ENCODE data around the gene IL17F. TPM values are rescaled to one million over a fixed set of nuclear protein-coding genes. Genes with fewer than 3 reads are reported as not detected.

The IL17F gene
- polyA plus RNA-seq, 3 donors = 0.56 to 0.61 (median 0.59) TPM

DNA sequence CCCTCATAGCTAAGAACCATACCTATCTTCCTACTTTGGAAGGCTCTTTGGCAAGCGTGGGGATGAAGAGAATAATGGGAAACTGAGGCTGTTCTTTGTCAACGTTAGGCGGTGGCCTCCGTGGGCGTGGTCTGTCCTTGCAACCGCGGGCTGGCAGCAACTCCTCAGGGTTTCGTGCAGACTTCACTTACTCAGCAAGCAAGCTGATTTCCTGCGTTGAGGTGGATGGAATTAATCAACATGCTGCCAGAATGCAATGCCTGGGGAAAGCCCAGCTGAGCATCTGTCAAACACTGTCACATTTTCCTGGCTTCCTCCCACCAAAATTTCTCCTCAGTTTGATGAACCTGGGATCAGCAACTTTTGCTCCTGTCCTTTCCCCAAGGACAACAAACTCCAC is 9.2 kb upstream of the IL17F start:
- DNase-seq (ENCODE audit: extremely low read depth in 1 of 11, low read depth in 9 of 11, low spot score in 4 of 11) = no peak

DNA sequence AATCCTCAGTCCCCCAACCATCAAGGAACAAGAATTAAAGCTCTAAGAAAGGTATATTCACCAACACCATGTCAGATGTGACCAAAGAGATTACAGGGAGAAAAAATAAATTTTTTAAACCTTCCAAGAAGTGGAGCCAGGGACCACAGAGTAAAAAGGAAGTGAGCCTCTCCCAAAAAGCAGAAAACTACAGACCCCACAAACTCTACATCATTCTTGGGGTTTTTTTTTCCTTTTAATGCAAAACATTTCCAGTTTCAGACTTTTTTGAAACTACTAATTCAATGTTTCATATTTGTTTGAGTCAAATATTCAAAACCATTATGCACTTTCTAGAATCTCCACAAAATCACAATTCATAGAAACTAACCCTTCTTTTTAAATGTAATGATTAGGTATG is 6.8 kb upstream of the IL17F start:
- DNase-seq (ENCODE audit: extremely low read depth in 1 of 11, low read depth in 9 of 11, low spot score in 4 of 11) = no peak

DNA sequence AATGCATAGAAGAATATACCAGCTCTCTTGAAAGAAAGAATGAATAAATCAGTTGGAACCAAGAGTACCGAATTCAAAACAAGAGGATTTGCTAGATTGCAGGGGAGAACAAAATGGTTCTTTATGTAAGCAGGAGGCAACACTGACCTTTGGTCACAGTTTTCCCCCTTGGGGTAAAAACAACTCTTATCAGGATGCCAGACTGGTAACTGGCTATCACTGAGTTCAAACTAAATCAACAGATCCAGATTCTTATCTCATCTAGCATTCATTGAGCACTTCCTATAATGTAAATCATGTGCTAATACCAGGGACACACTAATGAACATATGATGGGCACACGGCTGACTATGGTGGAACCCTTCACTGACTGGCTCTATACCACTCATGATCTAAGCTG is 4.8 kb upstream of the IL17F start:
- DNase-seq (ENCODE audit: extremely low read depth in 1 of 11, low read depth in 9 of 11, low spot score in 4 of 11) = no peak

DNA sequence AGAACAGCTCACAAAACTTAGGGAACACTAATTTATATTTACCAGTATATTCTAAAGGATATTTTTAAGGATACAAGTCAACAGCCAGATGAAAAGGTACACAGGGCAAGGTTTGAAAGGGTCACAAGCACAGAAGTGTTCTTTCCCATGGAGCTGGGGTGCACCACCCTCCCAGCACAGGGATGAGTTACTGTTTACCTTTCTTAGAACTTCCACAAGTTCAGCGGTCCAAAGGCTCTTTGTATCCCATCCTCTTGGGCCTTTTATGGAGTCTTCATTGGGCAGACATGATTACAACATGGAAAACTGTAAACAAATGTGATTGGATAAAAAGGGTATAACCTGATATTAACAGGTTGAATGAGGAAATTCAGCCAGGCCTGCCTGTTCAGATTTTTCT is 1.1 kb upstream of the IL17F start:
- no peak for DNase-seq (ENCODE audit: extremely low read depth in 1 of 11, low read depth in 9 of 11, low spot score in 4 of 11)

DNA sequence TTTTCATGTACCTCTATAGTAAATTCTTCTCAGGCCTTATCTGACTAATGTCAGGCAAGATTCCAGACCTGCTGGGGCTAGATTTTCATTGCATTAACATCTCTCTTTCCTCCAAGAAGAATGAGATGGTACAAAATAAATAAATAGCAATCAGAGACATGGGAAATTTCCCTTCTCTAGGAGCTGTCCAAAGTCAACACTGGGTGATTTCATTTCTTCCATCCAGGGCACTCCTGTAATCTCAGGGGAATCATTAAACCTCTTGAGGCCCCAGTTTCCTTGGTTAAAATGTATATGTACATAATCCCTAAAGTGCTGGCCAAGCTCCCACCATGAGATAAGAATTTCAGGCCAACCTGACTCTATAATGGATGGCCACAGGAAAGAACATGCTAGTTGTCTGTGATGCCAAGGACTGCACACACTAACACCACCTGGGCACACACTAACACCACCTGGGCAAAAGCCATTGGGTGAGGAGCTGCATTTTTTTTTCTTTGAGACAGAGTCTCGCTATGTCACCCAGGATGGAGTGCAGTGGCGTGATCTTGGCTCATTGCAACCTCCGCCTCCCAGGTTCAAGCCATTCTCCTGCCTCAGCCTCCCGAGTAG is 912 bp downstream of the IL17F start:
- DNase-seq (ENCODE audit: extremely low read depth in 1 of 11, low read depth in 9 of 11, low spot score in 4 of 11) = no peak

DNA sequence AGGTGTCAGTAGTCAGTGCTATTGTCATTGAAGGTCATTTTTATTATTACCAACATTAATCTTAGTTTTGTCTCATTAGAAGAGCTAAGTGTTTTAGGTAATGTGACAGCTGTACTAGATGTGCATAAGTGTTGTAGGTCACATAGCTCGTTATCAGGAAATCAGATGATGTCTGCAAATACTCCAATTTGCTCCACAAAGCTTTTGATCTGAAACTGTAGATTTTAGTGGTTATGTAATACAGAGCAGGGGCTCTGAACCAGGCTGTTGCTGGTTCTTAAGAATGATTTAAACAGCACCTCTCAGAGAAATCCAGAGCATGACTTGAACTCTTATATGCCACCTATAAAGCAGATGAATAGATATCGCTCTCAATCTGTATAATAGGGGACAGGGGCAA is 2.5 kb downstream of the IL17F start:
- DNase-seq (ENCODE audit: extremely low read depth in 1 of 11, low read depth in 9 of 11, low spot score in 4 of 11) = no peak

DNA sequence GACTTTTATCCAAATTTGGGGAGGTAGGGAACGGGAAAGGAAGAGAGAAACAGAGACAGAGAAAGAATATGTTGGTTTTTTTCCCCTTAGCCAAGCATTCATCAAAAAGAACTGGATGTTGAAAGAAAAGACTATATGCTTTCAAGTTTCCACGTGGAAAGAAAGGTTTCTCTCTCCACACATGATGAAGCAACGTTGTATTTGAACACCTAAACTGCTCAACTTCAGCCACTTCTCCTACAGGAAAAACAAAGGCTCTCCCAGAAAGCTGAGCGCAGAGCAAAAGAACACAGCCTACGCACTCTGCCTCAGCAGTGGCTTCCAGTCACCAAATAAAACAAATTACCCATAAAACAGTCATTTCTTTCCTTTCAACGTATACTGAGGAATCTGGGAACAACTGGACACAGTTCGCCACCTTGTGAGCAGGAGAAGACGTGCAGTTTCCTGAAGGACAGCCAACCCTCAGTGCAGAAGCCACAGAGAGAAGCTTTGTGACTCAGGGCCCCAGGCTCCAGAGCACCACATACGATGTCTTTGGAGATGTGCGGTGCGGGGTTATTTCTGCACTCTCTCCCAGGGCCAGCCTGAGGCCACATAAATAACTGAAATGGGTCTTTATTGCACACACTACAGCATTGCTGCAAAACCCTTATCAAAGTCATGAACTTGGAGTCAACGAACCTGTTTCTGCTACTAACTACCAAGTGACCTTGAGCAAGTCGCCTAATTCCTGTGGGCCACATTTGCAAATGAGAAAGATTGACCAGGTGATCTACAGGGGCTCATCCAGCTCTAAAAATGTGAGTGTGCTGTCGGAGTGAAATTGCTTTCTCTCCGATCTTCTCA is 10.1 kb downstream of the IL17F start:
- peak; percentile 51 to 81 (median 70) for DNase-seq (ENCODE audit: extremely low read depth in 1 of 11, low read depth in 9 of 11, low spot score in 4 of 11)

DNA sequence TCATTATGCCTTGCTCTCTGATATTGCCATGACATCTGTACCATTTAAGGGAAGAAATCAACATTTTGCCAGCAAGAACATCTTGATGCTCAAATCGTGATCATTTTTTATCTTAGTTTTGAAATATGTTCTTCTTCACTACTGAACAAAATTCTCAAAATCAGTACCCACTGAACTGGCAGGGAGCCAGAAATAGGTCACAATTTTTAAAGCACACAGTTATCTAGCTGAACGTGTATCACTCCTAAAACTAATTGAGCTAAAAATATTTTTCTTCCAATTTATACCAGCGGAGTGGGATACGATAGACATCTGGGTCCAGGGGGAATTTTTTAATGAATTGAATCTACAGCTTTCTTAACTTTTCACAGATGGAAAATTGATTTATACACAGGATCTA is 11.3 kb downstream of the IL17F start:
- DNase-seq (ENCODE audit: extremely low read depth in 1 of 11, low read depth in 9 of 11, low spot score in 4 of 11) = no peak

DNA sequence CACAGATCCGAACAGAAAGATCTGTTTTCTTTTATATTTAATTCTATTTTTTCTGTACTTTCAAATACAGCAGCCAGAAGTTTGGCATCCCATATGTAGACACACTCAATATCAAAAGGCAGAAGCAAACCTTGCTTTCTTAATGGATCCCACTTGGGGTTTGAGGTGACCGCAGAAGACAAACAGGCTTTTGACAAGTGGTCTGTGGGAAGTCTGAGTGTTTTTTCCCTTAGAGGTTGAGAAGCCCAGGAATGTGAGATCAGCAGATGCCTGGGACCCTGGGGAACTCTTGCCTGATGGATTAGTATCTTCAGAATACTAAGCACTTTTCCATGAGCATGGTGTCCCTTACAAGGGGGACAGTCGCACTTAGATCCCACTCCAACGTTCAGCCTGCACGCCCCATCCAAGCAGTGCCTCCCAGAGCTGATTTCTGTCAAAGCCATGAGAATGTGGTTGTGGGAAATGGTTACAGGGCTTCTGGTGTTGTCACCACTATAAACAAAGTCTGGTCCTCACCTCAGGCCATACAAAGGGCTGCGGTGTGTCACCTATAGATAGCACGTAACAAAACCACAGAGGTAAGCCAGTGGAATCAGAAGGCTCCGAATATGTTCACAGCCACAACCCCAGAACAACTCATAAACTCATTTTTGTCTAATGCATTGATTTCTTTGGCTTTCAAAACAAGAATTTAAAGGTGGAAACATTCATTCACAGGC is 12.7 kb downstream of the IL17F start:
- no peak for DNase-seq (ENCODE audit: extremely low read depth in 1 of 11, low read depth in 9 of 11, low spot score in 4 of 11)

DNA sequence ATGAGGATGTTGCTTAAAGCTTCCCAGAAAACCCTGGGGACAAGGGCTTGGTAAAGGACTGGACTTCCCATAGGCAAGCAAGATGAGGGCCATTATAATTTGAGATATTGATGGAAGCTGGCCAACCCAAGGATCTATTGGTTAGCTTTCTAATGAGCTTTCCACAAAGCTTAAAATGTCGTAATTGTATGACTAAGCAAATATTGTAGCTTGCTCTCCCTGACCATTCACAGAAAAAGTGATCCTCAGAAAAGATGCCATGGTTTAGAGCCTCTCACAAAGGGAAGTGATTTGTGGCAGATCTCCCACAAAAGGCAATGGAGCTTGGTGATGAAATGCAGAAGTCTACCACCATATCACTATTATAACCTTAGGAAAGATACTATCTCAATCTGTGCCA is 13.6 kb downstream of the IL17F start:
- no peak for DNase-seq (ENCODE audit: extremely low read depth in 1 of 11, low read depth in 9 of 11, low spot score in 4 of 11)

DNA sequence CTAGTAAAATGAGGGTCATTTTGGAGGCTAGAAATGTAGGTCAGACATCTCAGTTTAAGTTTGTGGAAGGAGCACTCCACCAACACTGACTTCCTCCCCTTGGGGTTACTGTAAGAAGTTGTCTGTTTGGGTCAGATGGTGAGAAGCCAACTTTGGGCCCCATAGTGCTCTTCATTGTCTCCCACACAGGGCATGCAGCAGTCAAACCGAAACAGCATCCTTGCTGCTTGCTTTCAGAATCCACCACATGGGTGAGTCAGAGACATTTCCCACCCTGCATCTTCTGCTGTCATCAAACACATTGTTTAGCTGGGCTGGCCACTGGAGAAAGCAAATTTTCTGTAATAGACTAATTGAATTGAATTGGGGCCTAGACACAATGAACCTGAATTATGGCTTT is 16.8 kb downstream of the IL17F start:
- no peak for DNase-seq (ENCODE audit: extremely low read depth in 1 of 11, low read depth in 9 of 11, low spot score in 4 of 11)

DNA sequence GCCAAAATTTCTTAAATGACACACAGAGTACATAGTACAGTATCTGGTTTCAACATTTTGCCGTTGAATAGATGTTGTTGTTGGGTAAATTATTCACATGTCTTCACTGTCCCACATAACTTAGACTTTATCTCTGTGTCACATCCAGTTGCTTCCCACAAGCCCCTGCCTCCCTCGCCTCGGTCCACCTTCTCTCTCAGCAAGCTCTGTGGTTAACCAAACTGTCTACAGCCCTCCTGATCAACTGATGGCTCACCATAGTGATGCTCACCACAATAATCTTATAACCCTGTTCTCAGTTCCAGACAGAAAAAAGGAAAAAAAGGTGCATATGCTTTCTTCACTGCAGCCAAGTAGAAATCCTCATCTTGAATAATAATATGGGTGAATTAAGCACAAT is 23.0 kb downstream of the IL17F start:
- DNase-seq (ENCODE audit: extremely low read depth in 1 of 11, low read depth in 9 of 11, low spot score in 4 of 11) = no peak

DNA sequence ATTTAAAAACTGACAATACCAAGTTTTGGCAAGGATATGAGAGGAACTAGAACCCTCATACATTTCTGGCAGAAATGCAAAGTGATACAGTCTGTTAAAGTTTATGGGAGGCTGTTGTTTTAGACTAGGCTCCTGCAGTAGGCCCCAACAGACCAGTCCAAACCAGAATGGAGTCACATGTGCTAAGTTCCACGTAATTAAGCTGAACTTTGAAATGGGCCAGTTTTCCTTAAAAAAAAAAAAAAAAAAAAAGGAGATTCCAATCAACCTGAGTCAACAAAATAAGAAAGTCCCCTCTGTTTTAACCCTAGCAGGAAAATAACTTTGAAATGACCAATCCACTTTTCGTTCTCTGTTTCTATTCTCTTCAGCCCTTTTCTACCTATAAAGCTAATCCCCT is 26.5 kb downstream of the IL17F start:
- DNase-seq (ENCODE audit: extremely low read depth in 1 of 11, low read depth in 9 of 11, low spot score in 4 of 11) = no peak

DNA sequence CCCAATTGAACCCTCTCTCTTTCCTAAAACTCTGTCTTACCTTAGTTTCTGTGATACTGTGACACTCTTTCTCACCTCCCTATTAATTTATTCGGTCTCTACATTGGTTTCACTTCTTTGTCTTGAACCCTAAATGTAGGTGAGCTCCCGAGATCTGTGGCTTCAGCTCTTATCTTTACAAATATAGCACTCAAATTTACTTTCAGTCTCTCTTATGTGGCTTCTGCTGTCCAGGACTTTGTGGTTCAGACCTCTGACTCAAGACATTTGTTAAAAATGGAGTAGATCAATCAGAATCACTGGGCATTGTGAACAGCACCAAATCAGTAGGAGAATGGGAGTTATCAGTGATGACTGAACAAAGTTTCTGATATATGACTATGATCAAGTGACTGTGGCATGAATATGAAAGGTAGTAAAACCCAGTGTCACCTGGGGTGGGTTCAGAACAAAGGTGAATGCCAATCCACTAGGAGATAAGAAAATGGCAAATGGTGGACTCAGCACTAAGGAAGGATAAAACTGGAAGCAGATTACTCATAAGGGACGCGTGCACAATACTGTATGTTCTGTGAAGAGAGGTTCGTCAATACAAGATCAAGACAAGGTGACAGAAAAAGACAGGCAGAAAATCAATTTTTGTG is 27.2 kb downstream of the IL17F start:
- DNase-seq (ENCODE audit: extremely low read depth in 1 of 11, low read depth in 9 of 11, low spot score in 4 of 11) = no peak

DNA sequence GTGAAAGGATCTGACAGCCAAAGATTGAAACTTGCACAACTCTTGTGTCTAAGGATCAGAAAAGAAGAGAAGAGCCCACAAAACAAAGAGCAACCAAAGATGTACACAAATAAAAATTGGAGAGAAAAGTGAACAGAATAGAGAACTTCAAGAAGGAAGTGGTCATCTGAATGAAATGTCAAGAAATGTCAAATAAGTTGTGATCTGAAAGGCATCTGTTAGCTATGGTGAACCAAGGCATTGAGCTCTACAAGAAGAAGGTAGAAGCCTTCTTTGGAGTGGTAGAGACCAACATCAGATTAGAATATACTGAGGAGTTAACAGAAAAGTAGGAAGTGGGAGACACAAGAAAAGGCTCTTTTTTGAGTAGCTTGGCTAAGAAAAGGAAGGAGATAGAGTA is 28.5 kb downstream of the IL17F start:
- DNase-seq (ENCODE audit: extremely low read depth in 1 of 11, low read depth in 9 of 11, low spot score in 4 of 11) = no peak

DNA sequence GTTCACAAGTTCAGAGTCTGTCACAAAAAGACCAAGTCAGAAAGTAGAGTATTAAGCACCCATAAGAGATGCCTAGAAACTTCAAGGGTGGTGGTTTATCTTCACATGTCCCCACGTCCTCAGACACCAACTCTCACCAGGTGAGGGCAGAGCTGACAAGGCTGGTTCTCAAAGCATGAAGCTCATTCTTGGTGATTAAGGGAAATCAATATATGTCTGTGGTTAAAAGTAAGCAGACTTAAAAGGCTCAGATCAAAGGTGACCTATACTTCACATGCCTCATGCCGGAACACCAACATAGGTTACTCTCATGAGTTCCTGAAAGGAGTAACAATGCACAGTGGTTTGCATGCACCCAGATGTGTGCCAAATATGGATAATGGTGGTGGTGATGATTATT is 31.2 kb downstream of the IL17F start:
- no peak for DNase-seq (ENCODE audit: extremely low read depth in 1 of 11, low read depth in 9 of 11, low spot score in 4 of 11)

DNA sequence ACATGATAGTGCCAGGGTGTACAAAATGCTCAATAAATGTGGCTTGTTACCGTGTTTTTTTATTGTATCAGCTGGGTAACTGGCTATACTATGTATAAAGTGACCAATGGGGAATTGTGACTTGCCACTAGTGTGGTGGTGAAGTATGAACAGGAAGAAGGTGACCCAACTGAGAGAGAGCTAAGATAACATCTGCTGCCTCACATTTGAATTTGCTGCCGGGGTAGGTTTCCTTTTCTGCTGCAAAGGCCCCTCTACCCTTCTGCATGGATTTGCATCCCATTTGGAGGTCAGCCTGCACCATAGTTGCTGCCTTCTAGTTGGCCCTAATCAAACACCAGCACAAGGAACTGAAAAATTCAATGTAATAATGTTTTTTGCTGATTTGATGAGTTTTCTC is 34.1 kb downstream of the IL17F start:
- DNase-seq (ENCODE audit: extremely low read depth in 1 of 11, low read depth in 9 of 11, low spot score in 4 of 11) = no peak

DNA sequence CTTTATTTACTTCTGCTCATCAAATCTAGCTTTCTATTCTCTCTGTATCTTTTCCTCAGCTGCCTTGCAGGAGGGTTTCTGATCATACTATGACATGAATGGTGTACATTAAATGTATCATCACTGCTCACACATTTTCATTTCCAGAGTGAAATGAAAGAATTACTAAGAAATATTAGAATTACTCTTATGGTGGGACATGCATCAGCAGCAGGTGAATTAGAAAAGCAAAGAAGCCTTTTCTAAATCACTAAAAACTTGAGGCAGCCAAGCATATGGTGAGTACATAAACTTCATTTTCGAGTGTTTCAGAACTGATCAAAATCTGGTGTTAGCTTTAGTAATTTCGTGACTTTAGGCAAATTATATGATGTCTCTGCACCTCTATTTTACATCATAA is 34.5 kb downstream of the IL17F start:
- no peak for DNase-seq (ENCODE audit: extremely low read depth in 1 of 11, low read depth in 9 of 11, low spot score in 4 of 11)

DNA sequence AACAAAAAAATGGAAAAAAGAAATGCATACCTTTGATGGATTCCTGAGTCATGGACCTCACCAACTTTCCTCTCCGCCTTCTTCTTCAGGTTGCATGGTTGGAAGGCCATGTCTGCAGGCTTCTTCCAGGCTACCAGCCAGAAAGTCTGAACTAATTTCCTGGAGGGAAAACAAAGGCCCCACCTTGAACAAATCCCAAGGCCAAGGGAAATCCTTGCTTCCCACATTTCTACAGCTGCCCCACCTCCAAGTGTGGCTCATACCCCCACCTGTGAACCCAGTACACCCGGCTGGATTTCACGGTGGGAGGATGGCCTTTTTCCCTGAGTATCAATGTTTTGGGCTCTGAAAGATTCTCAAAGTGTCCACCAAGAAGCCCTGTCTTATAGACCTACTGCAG is 35.7 kb downstream of the IL17F start:
- no peak for DNase-seq (ENCODE audit: extremely low read depth in 1 of 11, low read depth in 9 of 11, low spot score in 4 of 11)

DNA sequence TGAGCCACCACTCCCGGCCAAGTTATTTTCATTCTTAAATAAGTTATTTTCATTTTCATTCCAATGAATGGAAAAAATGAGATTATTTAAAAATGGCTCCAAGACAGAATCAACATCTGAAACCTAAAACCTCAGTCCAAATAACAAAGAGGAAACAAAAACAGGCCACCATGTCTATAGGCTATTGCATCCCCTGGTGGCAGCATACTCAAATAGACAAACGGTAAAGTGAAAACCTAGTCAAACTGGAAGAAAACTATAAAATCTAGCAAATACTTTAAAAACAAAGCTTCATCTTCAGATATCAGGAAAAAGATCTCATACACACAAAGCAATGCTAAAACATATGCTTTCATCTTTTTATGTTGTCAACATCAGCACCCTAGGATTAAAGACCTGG is 37.2 kb downstream of the IL17F start:
- DNase-seq (ENCODE audit: extremely low read depth in 1 of 11, low read depth in 9 of 11, low spot score in 4 of 11) = no peak
